ENCODE data around the gene SPATC1L.
A peak's percentile ranks its signal among the peaks of the same experiment; 100 is the strongest.

The SPATC1L gene

DNA sequence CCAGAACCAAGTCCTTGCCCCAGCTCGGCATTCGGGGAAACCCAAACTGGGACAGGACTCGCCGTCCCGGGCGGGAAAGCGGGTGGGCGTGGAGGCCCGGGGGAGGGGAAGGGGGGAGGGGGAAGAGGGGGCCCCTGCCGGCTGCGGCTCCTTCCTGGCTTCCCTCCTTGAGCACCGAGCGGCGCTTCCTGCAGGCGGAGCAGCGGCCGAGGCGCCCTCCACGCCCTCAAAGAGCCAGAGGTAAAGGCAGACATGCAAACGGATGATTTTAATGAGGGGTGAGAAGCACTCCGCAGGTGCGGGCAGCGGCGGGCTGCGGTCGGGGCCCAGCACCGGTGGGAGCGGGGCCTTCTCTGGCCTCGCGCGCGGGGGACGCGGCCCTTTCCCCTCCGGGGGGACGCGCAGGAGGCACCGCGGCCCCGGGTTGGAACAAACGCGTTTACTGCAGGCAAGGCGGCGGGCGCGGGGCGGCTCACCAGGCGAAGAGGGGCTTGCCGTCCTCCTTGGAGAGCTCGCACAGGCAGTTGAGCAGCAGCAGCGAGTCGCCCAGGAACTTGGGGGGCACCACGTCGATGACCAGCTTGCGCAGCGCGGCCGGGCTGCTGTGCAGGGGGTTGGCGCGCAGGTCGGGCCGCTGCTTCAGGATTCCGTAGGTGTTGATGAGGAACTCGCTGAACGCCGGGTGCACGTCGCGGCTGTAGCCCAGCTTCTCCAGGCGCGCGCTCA lies 23.2 kb downstream of the SPATC1L start:
- no peak for DNase-seq

DNA sequence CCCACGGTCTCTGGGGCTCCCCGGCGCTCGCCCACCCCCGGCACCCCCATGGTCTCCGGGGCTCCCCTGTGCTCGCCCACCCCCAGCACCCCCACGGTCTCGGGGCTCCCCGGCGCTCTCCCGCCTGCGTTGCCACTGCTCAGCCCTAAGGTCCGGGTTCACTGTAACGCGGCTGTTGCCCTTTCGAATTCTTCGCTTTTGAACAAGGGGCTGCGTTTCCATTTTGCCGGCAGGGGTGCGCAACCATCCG lies 23.7 kb downstream of the SPATC1L start:
- DNase-seq, result no peak

- no peak for DNase-seq
Observed at GRCh38 chr21:46159841-46160656, 24.2 kb downstream of the SPATC1L start.

DNA sequence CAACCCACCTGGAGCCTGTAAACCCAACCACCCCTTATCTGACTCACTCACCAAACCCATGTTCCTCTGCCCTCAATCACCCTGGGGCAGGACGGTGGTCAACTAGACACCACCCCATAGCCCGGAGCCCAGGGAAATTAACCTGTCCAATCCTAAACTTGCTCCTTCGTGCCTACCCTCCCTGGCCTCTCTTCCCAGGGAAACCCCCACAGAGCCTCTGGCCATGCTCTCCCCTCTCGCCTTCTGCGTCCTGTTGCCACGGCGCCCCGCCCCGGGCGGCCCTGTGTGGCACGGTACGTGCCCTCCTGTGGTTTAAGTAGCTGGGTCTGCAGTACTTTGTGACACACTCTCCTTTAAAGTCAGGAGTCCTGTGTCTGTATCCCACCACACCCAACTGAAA lies 24.9 kb downstream of the SPATC1L start:
- DNase-seq, result no peak

DNA sequence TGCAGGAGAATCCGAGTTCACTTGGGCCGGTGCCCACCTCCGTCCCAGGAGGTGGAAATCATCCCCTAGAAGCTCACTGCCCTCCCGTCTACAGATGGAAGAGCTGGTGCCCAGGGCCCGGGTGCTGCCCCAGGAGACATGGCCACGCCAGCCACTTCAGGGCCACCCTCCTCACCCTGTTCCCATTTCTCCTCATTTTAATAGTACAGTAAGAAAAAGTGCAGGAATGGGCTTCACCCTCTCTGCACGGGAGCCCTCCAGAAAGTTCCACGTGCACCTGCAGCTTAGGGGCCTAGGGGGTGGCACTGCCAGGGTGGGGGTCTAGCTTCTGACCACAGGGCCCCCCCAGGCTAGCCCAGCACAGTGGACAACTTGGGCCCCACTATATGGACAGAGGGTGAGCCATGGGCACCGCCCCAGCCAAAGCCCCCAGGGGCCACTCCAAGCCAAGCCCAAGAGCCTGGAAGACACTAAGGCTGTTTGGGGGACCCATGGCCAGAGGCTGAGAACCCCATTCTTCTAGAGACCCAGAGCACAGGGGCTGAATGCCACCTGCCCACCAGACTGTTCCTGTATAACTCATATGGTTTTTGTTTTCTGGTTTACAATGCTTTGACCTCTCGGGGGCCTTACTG lies 25.5 kb downstream of the SPATC1L start:
- no peak for DNase-seq

- DNase-seq, result no peak
Observed at GRCh38 chr21:46157987-46158451, 26.2 kb downstream of the SPATC1L start.

- no peak for DNase-seq
Observed at GRCh38 chr21:46157396-46157986, 26.8 kb downstream of the SPATC1L start.

DNA sequence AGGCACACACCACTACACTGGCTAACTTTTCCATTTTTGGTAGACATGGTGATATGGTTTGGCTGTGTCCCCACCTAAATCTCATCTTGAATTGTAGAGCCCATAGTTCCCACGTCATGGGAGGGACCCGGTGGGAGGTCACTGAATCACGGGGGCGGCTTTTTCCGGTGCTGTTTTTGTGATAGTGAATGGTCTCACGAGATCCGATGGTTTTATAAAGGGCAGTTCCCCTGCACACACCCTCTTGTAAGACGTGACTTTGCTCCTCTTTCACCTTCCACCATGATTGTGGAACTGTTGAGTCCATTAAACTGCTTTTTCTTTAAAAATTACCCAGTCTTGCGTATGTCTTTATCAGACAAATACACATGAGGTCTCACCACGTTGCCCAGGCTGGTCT lies 27.6 kb downstream of the SPATC1L start:
- DNase-seq, result no peak

DNA sequence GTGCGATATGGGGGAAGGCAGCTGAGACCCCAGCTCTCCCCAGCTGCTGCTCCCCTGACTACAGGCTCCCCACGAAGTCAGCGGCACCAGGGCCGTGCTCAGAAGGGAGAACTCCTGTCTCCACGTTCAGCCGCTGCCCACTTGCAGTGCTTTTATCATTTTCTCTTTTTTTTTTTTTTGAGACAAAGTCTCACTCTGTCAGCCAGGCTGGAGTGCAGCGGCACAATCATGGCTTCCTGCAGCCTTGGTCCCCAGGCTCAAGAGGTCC lies 27.9 kb downstream of the SPATC1L start:
- no peak for DNase-seq

- DNase-seq, result no peak
Observed at GRCh38 chr21:46155514-46156377, 28.5 kb downstream of the SPATC1L start, which contains the start of gene FTCD. Gene FTCD (minus strand): TSS chr21:46155579. CDS start chr21:46155523, 56 bp downstream.

DNA sequence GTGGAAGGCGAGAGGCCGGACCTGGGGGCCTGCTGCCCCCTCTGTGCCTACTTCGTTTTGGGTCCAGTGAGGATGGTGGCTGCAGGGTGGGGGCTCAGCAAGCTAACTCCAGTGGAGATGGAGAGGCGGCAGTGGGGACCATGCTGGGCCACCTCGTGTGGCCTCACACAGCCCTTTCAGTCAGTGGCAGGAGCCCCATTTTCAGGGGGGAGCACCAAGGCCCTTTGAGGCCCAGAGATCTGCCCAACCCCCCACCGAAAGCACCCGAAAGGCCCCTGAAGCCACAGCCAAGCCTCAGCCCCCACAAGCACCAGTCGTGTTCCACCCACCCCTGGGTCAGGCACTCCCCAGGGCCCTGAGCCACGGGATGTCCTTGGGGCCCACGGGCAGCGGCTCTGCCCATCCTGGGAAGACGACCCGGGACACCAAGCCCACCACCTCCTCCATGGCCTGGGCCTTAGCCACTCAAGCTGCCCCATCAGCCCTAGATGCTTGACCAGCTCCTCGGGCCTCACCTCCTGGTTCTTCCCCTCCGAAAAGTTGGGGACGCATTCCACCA lies 29.2 kb downstream of the SPATC1L start:
- no peak for DNase-seq

DNA sequence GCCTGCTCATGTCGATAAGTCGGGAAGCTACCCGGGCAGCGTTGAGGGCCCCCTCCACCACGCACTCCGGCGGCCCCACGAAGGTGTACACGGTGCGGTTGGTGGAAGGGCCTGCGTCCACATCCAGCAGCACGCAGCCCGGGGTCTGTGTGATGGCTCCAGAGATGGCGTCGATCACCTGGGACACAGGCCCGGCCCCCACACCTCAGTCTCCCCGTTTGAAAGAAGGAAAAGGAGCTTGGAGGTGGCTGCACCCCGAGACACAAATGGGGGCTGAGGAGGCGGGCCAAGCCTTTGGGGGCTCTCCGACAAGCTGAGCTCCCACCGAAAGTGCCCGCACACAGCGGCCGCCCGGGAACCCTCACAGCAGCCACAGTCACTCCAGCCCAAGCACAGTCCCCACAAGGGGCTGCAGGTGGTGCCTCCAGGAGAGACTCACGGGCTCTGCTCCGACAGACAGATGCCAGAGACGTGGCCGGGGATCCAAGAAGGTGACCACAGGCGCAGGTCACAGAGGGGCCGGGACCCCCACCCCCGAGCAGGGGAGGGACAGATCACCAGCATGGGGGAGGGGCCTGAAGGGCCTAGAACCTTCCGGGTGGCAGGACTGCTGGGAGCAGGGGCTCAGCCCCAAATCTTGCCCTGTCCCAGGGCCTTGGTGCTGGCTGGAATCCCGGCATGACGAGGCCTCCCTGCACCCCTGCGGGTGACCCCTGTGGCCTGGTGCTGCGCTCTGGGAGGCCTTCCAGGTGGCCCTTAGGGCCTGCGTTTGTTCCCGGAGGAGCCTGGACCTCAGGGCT lies 29.9 kb downstream of the SPATC1L start:
- no peak for DNase-seq

DNA sequence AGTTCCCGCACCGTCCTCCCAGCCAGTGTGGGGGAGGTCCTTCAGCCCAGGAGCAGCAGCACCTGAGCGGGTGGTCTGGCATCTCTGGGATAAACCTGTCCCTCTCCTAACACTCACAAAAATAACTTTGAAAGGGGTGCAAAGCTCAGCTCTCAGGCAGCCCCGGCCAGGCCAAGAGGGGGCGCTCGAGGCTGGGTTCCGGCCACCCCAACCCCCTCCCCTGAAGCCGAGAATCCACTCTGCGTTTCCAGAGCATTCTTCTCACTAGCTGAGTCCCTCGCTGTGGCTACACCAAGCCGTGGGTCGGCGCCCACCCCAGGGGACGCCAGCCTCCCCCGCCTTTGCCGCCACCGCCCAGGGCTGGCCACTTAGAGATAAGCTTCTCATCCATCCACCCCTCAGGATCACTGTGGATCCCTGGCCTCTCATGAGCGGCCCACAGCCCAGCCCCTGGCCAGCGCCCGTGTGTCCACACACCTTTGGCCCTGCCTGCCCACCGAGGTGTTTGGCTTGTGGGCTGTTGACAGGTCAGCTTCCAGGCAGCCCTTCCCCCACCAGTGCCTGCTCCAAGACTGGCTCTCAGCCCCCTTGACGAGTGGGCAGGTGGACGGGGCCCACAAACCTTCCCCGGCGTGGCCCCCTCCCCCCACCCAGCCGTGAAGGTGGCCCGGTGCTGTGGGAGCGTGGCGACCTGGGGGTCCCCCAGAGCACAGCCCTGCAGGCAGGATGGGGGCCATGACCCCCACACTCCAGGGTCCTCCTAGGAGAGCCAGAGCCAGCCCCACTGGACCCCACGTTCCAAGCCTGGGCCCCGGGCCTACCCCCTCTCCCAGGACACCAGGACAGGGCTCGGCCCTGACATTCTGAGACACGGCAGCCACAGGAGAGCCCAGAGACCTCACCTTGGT lies 30.8 kb downstream of the SPATC1L start:
- DNase-seq, result peak; percentile 39

- DNase-seq, result no peak
Observed at GRCh38 chr21:46152927-46153246, 31.4 kb downstream of the SPATC1L start.

DNA sequence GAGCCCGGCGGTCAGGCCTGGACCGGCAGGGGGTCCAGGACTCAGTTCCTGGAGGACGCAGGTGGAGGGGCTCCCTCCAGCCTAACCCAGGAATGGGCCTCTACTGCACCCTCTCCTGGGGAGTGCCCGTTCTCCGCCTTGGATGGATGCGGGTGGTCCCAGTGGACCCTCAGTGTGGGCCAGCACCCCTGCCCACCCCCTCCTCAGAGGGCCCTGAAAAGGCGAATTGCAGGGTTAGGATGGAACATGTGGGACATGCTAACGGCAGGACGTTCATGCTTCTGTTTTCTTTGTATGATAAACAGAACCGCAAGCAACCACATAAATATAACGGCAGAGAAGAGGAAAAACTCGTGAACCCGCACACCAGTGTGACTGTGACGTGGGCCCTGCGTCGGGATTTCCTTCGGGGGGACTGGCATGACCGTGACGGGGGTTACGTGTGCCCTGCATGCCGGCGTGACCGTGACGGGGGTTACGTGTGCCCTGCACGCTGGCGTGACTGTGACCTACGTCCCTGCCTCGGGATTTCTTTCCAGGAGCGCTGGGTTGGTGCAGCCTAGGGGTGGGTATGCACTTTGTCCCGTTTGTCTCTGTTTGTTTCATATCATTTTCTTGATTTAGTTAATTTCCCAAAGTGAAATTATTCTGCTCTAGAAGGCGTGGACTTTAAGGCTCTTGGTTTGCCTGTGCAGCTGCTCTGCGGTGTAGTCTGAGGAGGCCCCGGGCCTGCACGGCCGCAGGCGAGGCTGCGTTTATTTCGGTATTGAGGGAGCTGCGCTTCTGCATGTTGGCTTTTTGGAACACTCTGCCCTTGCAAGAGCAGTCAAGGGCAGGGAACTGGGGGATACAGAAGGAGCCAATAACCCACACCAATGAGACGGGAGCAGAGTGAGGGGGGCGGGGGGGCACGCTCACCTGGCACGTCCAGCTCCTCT lies 32.0 kb downstream of the SPATC1L start:
- no peak for DNase-seq

- DNase-seq, result no peak
Observed at GRCh38 chr21:46151261-46151988, 32.8 kb downstream of the SPATC1L start.

DNA sequence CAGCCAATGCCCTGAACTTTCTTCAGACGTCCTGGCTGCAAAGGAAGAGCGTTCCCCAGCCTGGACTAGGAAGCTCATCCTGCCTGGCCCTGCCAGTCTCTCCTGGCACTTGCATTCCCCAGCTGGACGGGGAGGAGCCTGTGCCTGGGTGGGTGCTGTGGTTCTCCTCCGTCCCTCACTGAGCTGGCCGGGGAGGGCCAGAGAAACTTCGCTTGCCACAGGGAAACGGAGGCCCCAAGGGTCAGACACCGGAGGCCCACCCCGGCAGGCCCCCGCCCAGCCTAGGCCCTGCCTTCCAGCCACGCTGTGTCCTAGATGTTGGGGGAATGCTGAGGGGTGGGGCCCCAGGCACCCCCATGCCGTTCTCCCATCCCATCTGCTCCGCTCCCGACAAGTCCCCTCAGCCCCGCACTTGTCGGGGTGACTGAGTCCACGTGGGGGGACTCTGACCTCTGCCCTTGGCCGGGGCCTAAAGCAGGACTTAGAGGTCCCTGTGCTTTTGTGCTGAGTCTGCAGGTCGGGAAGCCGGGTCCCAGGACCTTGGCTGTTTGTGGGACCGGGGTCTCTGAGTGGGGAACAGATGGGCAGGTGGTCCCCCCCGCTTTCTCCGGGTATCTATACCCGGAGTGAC lies 33.7 kb downstream of the SPATC1L start:
- no peak for DNase-seq

- no peak for DNase-seq
Observed at GRCh38 chr21:46150073-46150472, 34.2 kb downstream of the SPATC1L start.
